H1 (cell line): ENCODE results near the gene NEB. TPM values are rescaled to one million over a fixed set of nuclear protein-coding genes. Genes with fewer than 3 reads are reported as not detected.

Source experiments
- CTCF ChIA-PET: fragments of 300-600 bp; sonication (Branson Sonifier 250); formaldehyde crosslinking; loops from one replicate; lab custom pipeline; 2021; ENCODE audit not compliant: partially characterized antibody; lab: Charles Lee
- POLR2A ChIA-PET: fragments of 300-600 bp; sonication (Branson Sonifier 250); formaldehyde crosslinking; loops from one replicate; lab custom pipeline; 2021; ENCODE audit warnings: inconsistent platforms; ENCODE audit not compliant: partially characterized antibody; lab: Charles Lee
- DNase-seq, 2 experiments: peaks; one replicate each; pipeline versions ENCODE4 v3.0.0 to v3.0.0-alpha.2; 2010 to 2022; ENCODE audit warnings: low spot score in 2 of 2, low read depth in 1 of 2, mixed read lengths in 1 of 2
- FAIRE-seq: peaks from 2 replicates; lab custom pipeline; 2011; peaks lifted over from hg19 to GRCh38; lab: Jason Lieb, UNC
- H2AFZ ChIP-seq: 2 replicates; pipeline ENCODE4 v1.8.1; 2012; ENCODE audit warnings: low read length, inconsistent platforms
- H2AK5ac ChIP-seq: 2 replicates; pipeline ENCODE4 v1.6.1; 2013; ENCODE audit warnings: low read depth, low read length
- H2BK120ac ChIP-seq: replicated peaks from 2 replicates; pipeline ENCODE3; 2013; ENCODE audit warnings: low read depth, low read length, inconsistent platforms
- H2BK12ac ChIP-seq: 2 replicates; pipeline ENCODE4 v1.6.1; 2013; ENCODE audit warnings: low read depth, low read length
- H2BK15ac ChIP-seq: 2 replicates; pipeline ENCODE4 v1.6.1; 2013; ENCODE audit warnings: low read length
- H2BK20ac ChIP-seq: 2 replicates; pipeline ENCODE4 v1.6.1; 2013; ENCODE audit warnings: low read length
- H2BK5ac ChIP-seq: 2 replicates; pipeline ENCODE4 v1.6.1; 2013; ENCODE audit warnings: low read depth, low read length
- H3K14ac ChIP-seq: 2 replicates; pipeline ENCODE4 v1.6.1; 2013; ENCODE audit warnings: inconsistent platforms; ENCODE audit not compliant: insufficient read length
- H3K18ac ChIP-seq: 2 replicates; pipeline ENCODE4 v1.6.1; 2013; ENCODE audit warnings: low read length; ENCODE audit errors: extremely low read depth
- H3K23ac ChIP-seq: 2 replicates; pipeline ENCODE4 v1.6.1; 2013; ENCODE audit warnings: inconsistent platforms; ENCODE audit not compliant: insufficient read length
- H3K23me2 ChIP-seq: 2 replicates; pipeline ENCODE4 v1.6.1; 2013; ENCODE audit warnings: low read depth, low read length
- H3K27ac ChIP-seq: 2 replicates; pipeline ENCODE4 v1.6.1; 2011; ENCODE audit warnings: low read depth, low read length, inconsistent platforms
- H3K27me3 ChIP-seq, 4 experiments: replicated peaks in 1 of 4; 1 replicate in 1 of 4; 2 replicates in 3 of 4; pipeline versions ENCODE4 v1.6.1 to v1.8.1; 2011 to 2013; ENCODE audit warnings: low read length in 3 of 4, mild to moderate bottlenecking in 3 of 4, inconsistent platforms in 2 of 4, mixed read lengths in 2 of 4, moderate library complexity in 1 of 4; ENCODE audit not compliant: control insufficient read depth in 3 of 4, insufficient read depth in 3 of 4; ENCODE audit errors: extremely low read depth in 1 of 4
- H3K36me3 ChIP-seq, 4 experiments: 2 replicates each; pipeline versions ENCODE4 v1.6.1 to v1.8.1; 2011 to 2013; ENCODE audit warnings: mild to moderate bottlenecking in 4 of 4, low read length in 3 of 4, moderate library complexity in 2 of 4, control low read depth in 1 of 4, inconsistent platforms in 1 of 4; ENCODE audit not compliant: insufficient read depth in 4 of 4, control insufficient read depth in 2 of 4
- H3K4ac ChIP-seq: replicated peaks from 2 replicates; pipeline ENCODE3; 2013; ENCODE audit warnings: low read length, low read depth, mixed read lengths, inconsistent platforms; ENCODE audit not compliant: insufficient read length
- H3K4me1 ChIP-seq, 4 experiments: replicated peaks in 1 of 4; 1 replicate in 1 of 4; 2 replicates in 3 of 4; pipeline versions ENCODE4 v1.6.1 to v1.8.1; 2011 to 2013; ENCODE audit warnings: low read length in 3 of 4, inconsistent platforms in 2 of 4, mixed read lengths in 1 of 4; ENCODE audit not compliant: insufficient read depth in 4 of 4, control insufficient read depth in 3 of 4
- H3K4me2 ChIP-seq, 2 experiments: 2 replicates each; pipeline versions ENCODE4 v1.6.1 to v1.8.1; 2011 to 2013; ENCODE audit warnings: low read depth in 2 of 2, low read length in 2 of 2, control low read depth in 1 of 2, inconsistent platforms in 1 of 2, mild to moderate bottlenecking in 1 of 2; ENCODE audit not compliant: insufficient read depth in 1 of 2
- H3K4me3 ChIP-seq, 4 experiments: fragments of 200-600, 300-600 bp in 1 of 4; sonication (generic), shearing (Covaris generic), sonication (Bioruptor Twin) in 1 of 4; 2 replicates each; pipeline versions ENCODE4 v1.5.1 to v1.8.1; 2011 to 2016; ENCODE audit warnings: low read length in 4 of 4, low read depth in 3 of 4, control low read depth in 2 of 4, inconsistent platforms in 2 of 4, mild to moderate bottlenecking in 2 of 4, mixed read lengths in 1 of 4, moderate library complexity in 1 of 4; ENCODE audit not compliant: insufficient read depth in 2 of 4; ENCODE audit errors: extremely low read depth in 1 of 4
- H3K56ac ChIP-seq: replicated peaks from 2 replicates; pipeline ENCODE3; 2013; ENCODE audit warnings: low read depth, mild to moderate bottlenecking, mixed read lengths, low read length, inconsistent platforms; ENCODE audit not compliant: insufficient read length
- H3K79me1 ChIP-seq: 2 replicates; pipeline ENCODE4 v1.6.1; 2013; ENCODE audit warnings: low read depth, low read length, control low read depth
- H3K79me2 ChIP-seq, 2 experiments: 2 replicates each; pipeline versions ENCODE4 v1.6.1 to v1.8.1; 2012 to 2013; ENCODE audit warnings: low read length in 2 of 2, mild to moderate bottlenecking in 2 of 2, inconsistent platforms in 1 of 2; ENCODE audit not compliant: insufficient read depth in 2 of 2, control insufficient read depth in 1 of 2
- H3K9ac ChIP-seq, 4 experiments: replicated peaks in 1 of 4; 1 replicate in 1 of 4; 2 replicates in 3 of 4; pipeline versions ENCODE4 v1.6.1 to v1.8.1; 2011 to 2013; ENCODE audit warnings: low read depth in 3 of 4, low read length in 3 of 4, control low read depth in 2 of 4, mild to moderate bottlenecking in 2 of 4, moderate library complexity in 2 of 4, inconsistent platforms in 1 of 4; ENCODE audit errors: extremely low read depth in 1 of 4
- H3K9me3 ChIP-seq, 2 experiments: 2 replicates each; pipeline versions ENCODE4 v1.6.1 to v1.8.1; 2012 to 2013; ENCODE audit warnings: mild to moderate bottlenecking in 2 of 2, moderate library complexity in 2 of 2, control low read depth in 1 of 2, inconsistent platforms in 1 of 2, low read depth in 1 of 2, low read length in 1 of 2, mixed read lengths in 1 of 2; ENCODE audit not compliant: insufficient read depth in 2 of 2
- H4K20me1 ChIP-seq, 2 experiments: replicated peaks in 1 of 2; 2 replicates each; pipeline versions ENCODE3 to v1.8.1; 2011 to 2013; ENCODE audit warnings: inconsistent platforms in 2 of 2, low read length in 2 of 2, mild to moderate bottlenecking in 1 of 2; ENCODE audit not compliant: insufficient read depth in 2 of 2, control insufficient read depth in 1 of 2
- H4K5ac ChIP-seq: 2 replicates; pipeline ENCODE4 v1.6.1; 2013; ENCODE audit warnings: low read length, low read depth, mixed read lengths, inconsistent platforms; ENCODE audit not compliant: insufficient read length
- H4K8ac ChIP-seq: 2 replicates; pipeline ENCODE4 v1.8.0; 2013; ENCODE audit warnings: mild to moderate bottlenecking, moderate library complexity, low read length, inconsistent platforms; ENCODE audit not compliant: insufficient read depth; ENCODE audit errors: extremely low read depth
- H4K91ac ChIP-seq: replicated peaks from 2 replicates; pipeline ENCODE3; 2013; ENCODE audit warnings: low read length, mixed read lengths, inconsistent platforms; ENCODE audit not compliant: insufficient read length
- EP300 ChIP-seq, 2 experiments: IDR thresholded peaks; 1 replicate in 1 of 2; 2 replicates in 1 of 2; pipeline ENCODE4 v1.6.1; 2011 to 2012; ENCODE audit warnings: low read depth in 2 of 2, low read length in 2 of 2, mild to moderate bottlenecking in 2 of 2, borderline replicate concordance in 1 of 2, inconsistent platforms in 1 of 2, moderate library complexity in 1 of 2
- NRF1 ChIP-seq: IDR thresholded peaks from 2 replicates; pipeline ENCODE4 v1.6.1; 2011; ENCODE audit warnings: mild to moderate bottlenecking, low read depth, low read length, improper control_type of control experiment
- SP1 ChIP-seq: IDR thresholded peaks from 2 replicates; pipeline ENCODE4 v1.6.1; 2011; ENCODE audit warnings: low read depth, low read length
- TCF12 ChIP-seq: IDR thresholded peaks from 2 replicates; pipeline ENCODE4 v1.6.1; 2011; ENCODE audit warnings: low read depth, mild to moderate bottlenecking, low read length
- ZNF274 ChIP-seq: IDR thresholded peaks from 2 replicates; pipeline ENCODE4 v1.7.0; 2012; ENCODE audit warnings: low read length, borderline replicate concordance; ENCODE audit errors: extremely low read depth
- WGBS, 2 experiments: shearing (Covaris generic) in 1 of 2; methylation state at CpG; one replicate each; pipeline versions ENCODE4 v1.1.6 to v1.1.7; 2013 to 2015; ENCODE audit warnings: low lambda C conversion rate in 2 of 2, mixed read lengths in 2 of 2, inconsistent platforms in 1 of 2, low coverage in 1 of 2, missing lambda C conversion rate in 1 of 2; ENCODE audit not compliant: insufficient replicate concordance in 2 of 2, insufficient coverage in 1 of 2, insufficient read length in 1 of 2; ENCODE audit errors: extremely low coverage in 1 of 2, missing lambda C conversion rate in 1 of 2; 5-methylcytosine and 5-hydroxymethylcytosine counted together
- polyA plus RNA-seq, 7 experiments: library from polyadenylated mRNA; depleted of rRNA in 3 of 7; stranded (reverse) in 5 of 7; unstranded in 2 of 7; fragments of >200 nt in 5 of 7; fragments of 200-250 nt in 2 of 7; gene quantifications; 1 replicate in 5 of 7; 2 replicates in 1 of 7; 4 replicates in 1 of 7; pipeline versions ENCODE4 v1.2.1 to v1.2.3, GENCODE V29; 2011 to 2013; ENCODE audit warnings: missing spikeins in 2 of 7, mixed read lengths in 2 of 7
- total RNA-seq: library from RNA; stranded (reverse); fragmentation: NEBNext Ultra II Directional; extraction: Animal tissue kit (Norgen Biotek cat#: 25700); gene quantifications from 2 replicates; pipeline ENCODE4 v1.2.1, GENCODE V29; 2021

The NEB gene
- total and polyA plus RNA-seq, 2 of the 8 experiments (the other 6 are each of a cell fraction or from before 2014, with no cell fraction given) = 1.4 to 2.5 TPM

DNA sequence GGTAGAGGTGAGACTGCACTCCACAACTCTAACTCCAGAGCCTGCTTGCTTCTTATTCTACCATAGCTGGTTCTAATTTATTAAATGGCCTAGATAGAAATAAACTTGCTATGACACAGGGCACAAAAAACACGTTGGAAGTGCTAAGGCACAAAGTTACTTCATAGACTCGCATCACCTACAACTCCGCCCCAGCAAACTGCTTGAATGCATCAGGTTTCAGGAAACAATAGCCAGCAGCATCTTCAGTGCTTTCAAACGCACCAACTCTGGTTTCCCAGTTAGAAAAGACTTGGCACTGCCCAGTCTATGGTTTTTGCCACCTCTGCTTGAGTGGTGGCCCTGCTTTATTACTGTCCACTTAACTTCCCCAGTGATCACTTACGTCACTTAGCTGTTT is 182.0 kb downstream of the NEB start:
- POLR2A ChIA-PET = interaction anchor here (1.7 kb wide), 1 partner anchor 14 kb away, joined by 4 read pairs; no protein-coding TSS in a partner anchor
- H2AK5ac ChIP-seq = no peak overlapping the region
- H3K18ac ChIP-seq = no peak overlapping the region
- H4K8ac ChIP-seq = no peak overlapping the region
- H4K5ac ChIP-seq = no peak overlapping the region
- no peak for FAIRE-seq
- H3K79me1 ChIP-seq = no peaks in the 10 kb centered on the region
- H3K4ac ChIP-seq = no peak overlapping the region
- DNase-seq = no peak
- no peak overlapping the region for H3K4me3 ChIP-seq
- no peaks in the 10 kb centered on the region for H3K79me2 ChIP-seq
- H2AFZ ChIP-seq = no peak overlapping the region
- H2BK20ac ChIP-seq = no peak overlapping the region
- no peaks in the 10 kb centered on the region for H4K20me1 ChIP-seq
- no peak overlapping the region for H2BK12ac ChIP-seq
- no peak overlapping the region for H4K91ac ChIP-seq
- H3K56ac ChIP-seq = no peak overlapping the region
- no peak overlapping the region for H2BK5ac ChIP-seq
- no peak overlapping the region for H3K23ac ChIP-seq
- no peaks in the 10 kb centered on the region for H3K36me3 ChIP-seq
- no peaks in the 10 kb centered on the region for H3K9me3 ChIP-seq
- no peaks in the 10 kb centered on the region for H3K23me2 ChIP-seq
- H3K14ac ChIP-seq = no peak overlapping the region
- no peak overlapping the region for H3K9ac ChIP-seq
- H3K27ac ChIP-seq = no peak overlapping the region
- TF ChIP-seq SP1 (no peak), ZNF274 (no peak), TCF12 (no peak), NRF1 (no peak), EP300 (IDR thresholded peaks at IDR 0.05; ENCODE audit: borderline replicate concordance in 1 of 2, low read depth in 2 of 2, low read length in 2 of 2) (no peak)
- TF ChIP-seq, all 59 proteins: peak for 0
- no peaks in the 10 kb centered on the region for H3K27me3 ChIP-seq
- H3K4me2 ChIP-seq = no peak overlapping the region
- no peak overlapping the region for H2BK15ac ChIP-seq
- 75% methylated on average over 5 of the region's 5 CpGs; no CpG with 5 or more reads in 1 of the 2 experiments for WGBS, 2 experiments
- CTCF ChIA-PET = interaction anchor here (2.2 kb wide), 1 partner anchor 474 kb away, joined by 7 read pairs; no protein-coding TSS in a partner anchor
- no peaks in the 10 kb centered on the region; a peak in 1 of 7 replicates for H3K4me1 ChIP-seq
- H2BK120ac ChIP-seq = no peak overlapping the region
